GM10266 (cell line): Measurements from ENCODE around the gene MRPS11.

Experiments
- DNase-seq: peaks from one replicate; pipeline ENCODE4 v3.0.0; 2012; ENCODE audit errors: extremely low spot score
- CTCF ChIP-seq: IDR thresholded peaks from 2 replicates; pipeline ENCODE4 v1.5.1; 2012; ENCODE audit warnings: mild to moderate bottlenecking, low read depth; ENCODE audit not compliant: control insufficient read depth, insufficient read depth; ENCODE audit errors: missing control alignments

Gene MRPS11

GRCh38 chr15:88482263-88482662, 14.8 kb downstream of the MRPS11 start:
- DNase-seq, result no peak
- TF ChIP-seq CTCF, result no peak

GRCh38 chr15:88484682-88485331, 17.3 kb downstream of the MRPS11 start:
- TF ChIP-seq CTCF, result no peak
- DNase-seq, result no peak

GRCh38 chr15:88487178-88487795, 19.8 kb downstream of the MRPS11 start:
- no peak for DNase-seq
- no peak for TF ChIP-seq CTCF

- DNase-seq, result no peak
- no peak for TF ChIP-seq CTCF
These were observed 20.5 kb downstream of the MRPS11 start for GRCh38 chr15:88487796-88488523.

- no peak for DNase-seq
- no peak for TF ChIP-seq CTCF
These were observed 21.8 kb downstream of the MRPS11 start for GRCh38 chr15:88489321-88489720.

GRCh38 chr15:88490036-88490435, 22.5 kb downstream of the MRPS11 start:
- TF ChIP-seq CTCF, result no peak
- no peak for DNase-seq

GRCh38 chr15:88491158-88491557, 23.6 kb downstream of the MRPS11 start:
- no peak for TF ChIP-seq CTCF

More at GRCh38 chr15:88491158-88491557, 23.6 kb downstream of the MRPS11 start:
- no peak for DNase-seq
